Measurements from ENCODE around the gene MRAS.
"Not testable (repeated sequence)": the region's sequence is repeated elsewhere in the genome, so short reads cannot be mapped to it uniquely, and the experiment has no call there.

Gene MRAS

GRCh38 chr3:138394686-138395085 is 46.3 kb downstream of the MRAS start:
- DNase-seq: no peak

- no peak for DNase-seq
These were observed 47.7 kb downstream of the MRAS start for GRCh38 chr3:138395865-138396751.

GRCh38 chr3:138396752-138397410 is 48.5 kb downstream of the MRAS start:
- no peak for DNase-seq

- no peak for DNase-seq
These were observed 49.6 kb downstream of the MRAS start for GRCh38 chr3:138397983-138398382.

- DNase-seq: no peak
These were observed 50.6 kb downstream of the MRAS start for GRCh38 chr3:138398791-138399575.

GRCh38 chr3:138399766-138400165 is 51.4 kb downstream of the MRAS start:
- DNase-seq: no peak

- no peak for DNase-seq
These were observed 52.3 kb downstream of the MRAS start for GRCh38 chr3:138400651-138401070.

- no peak for DNase-seq
These were observed 53.5 kb downstream of the MRAS start for GRCh38 chr3:138401834-138402233.

- DNase-seq: no peak
These were observed 55.7 kb downstream of the MRAS start for GRCh38 chr3:138404121-138404520.

- DNase-seq: no peak
These were observed 56.6 kb downstream of the MRAS start for GRCh38 chr3:138405001-138405400.

- no peak for DNase-seq
These were observed 57.1 kb downstream of the MRAS start for GRCh38 chr3:138405486-138405885.

GRCh38 chr3:138406606-138407005 is 58.2 kb downstream of the MRAS start:
- no peak for DNase-seq

GRCh38 chr3:138407236-138407907 is 59.0 kb downstream of the MRAS start:
- DNase-seq: no peak

- no peak for DNase-seq
These were observed 60.6 kb downstream of the MRAS start for GRCh38 chr3:138408751-138409570.

GRCh38 chr3:138412821-138413551 is 64.6 kb downstream of the MRAS start:
- DNase-seq: no peak

- not testable (repeated sequence) for DNase-seq
These were observed 67.9 kb downstream of the MRAS start for GRCh38 chr3:138416236-138416635.

GRCh38 chr3:138417559-138417982 is 69.2 kb downstream of the MRAS start:
- peak; percentile 62 for DNase-seq

- peak; percentile 27 for DNase-seq
These were observed 70.3 kb downstream of the MRAS start for GRCh38 chr3:138418601-138419206.

GRCh38 chr3:138423316-138423715 is 74.9 kb downstream of the MRAS start:
- no peak for DNase-seq

GRCh38 chr3:138424323-138424722 is 75.9 kb downstream of the MRAS start:
- DNase-seq: no peak

- no peak for DNase-seq
These were observed 77.8 kb downstream of the MRAS start for GRCh38 chr3:138426211-138426610.

Measured in NCI-H510A (cell line).